Nephron (organoid): ENCODE data around the gene ZG16.
"Not testable (repeated sequence)": the region's sequence is repeated elsewhere in the genome, so short reads cannot be mapped to it uniquely, and the experiment has no call there.

Source experiments
- H3K27ac Mint-ChIP-seq, 3 experiments: 2 replicates each; pipeline ENCODE4 v1.8.0; 2020; ENCODE audit warnings: mixed read lengths in 3 of 3, mild to moderate bottlenecking in 2 of 3, moderate library complexity in 1 of 3
- H3K27me3 Mint-ChIP-seq: 2 replicates; pipeline ENCODE4 v1.8.0; 2021; ENCODE audit warnings: low read depth, mild to moderate bottlenecking, moderate library complexity, mixed read lengths
- H3K36me3 Mint-ChIP-seq: 2 replicates; pipeline ENCODE4 v1.8.0; 2020; ENCODE audit warnings: low read depth, mixed read lengths
- H3K4me1 Mint-ChIP-seq: 2 replicates; pipeline ENCODE4 v1.8.0; 2020; ENCODE audit warnings: mixed read lengths
- H3K4me3 Mint-ChIP-seq, 3 experiments: 2 replicates each; pipeline ENCODE4 v1.8.0; 2020; ENCODE audit warnings: mild to moderate bottlenecking in 3 of 3, mixed read lengths in 3 of 3, moderate library complexity in 2 of 3
- H3K9me3 Mint-ChIP-seq: 2 replicates; pipeline ENCODE4 v1.8.0; 2020; ENCODE audit warnings: mixed read lengths
- CTCF ChIP-seq, 3 experiments: fragments of 200-600 bp; sonication (generic); IDR thresholded peaks; one replicate each; pipeline ENCODE4 v1.5.0; 2021; ENCODE audit warnings: antibody characterized with exemption in 3 of 3; ENCODE audit not compliant: unreplicated experiment in 3 of 3

Gene ZG16

GRCh38 chr16:29743827-29744531 is 34.1 kb upstream of the ZG16 start:
- Mint-ChIP-seq H3K4me3 (no peak overlapping the region), H3K27me3 (no peaks in the 10 kb centered on the region), H3K9me3 (no peaks in the 10 kb centered on the region), H3K27ac (no peak overlapping the region), H3K4me1 (no peaks in the 10 kb centered on the region), H3K36me3 (no peaks in the 10 kb centered on the region)
- no peak for TF ChIP-seq CTCF (IDR thresholded peaks at IDR 0.05; ENCODE audit: unreplicated experiment in 3 of 3)

- Mint-ChIP-seq H3K27me3 (no peaks in the 10 kb centered on the region), H3K4me1 (no peaks in the 10 kb centered on the region), H3K4me3 (no peak overlapping the region), H3K36me3 (no peaks in the 10 kb centered on the region), H3K9me3 (no peaks in the 10 kb centered on the region), H3K27ac (no peak overlapping the region)
- no peak for TF ChIP-seq CTCF (IDR thresholded peaks at IDR 0.05; ENCODE audit: unreplicated experiment in 3 of 3)
Observed at GRCh38 chr16:29744541-29745101, 33.4 kb upstream of the ZG16 start.

GRCh38 chr16:29745121-29745852 is 32.8 kb upstream of the ZG16 start:
- no peak overlapping the region for H3K4me3 Mint-ChIP-seq
- H3K27me3 Mint-ChIP-seq: no peaks in the 10 kb centered on the region
- no peak overlapping the region for H3K27ac Mint-ChIP-seq
- no peaks in the 10 kb centered on the region for H3K36me3 Mint-ChIP-seq
- H3K4me1 Mint-ChIP-seq: no peaks in the 10 kb centered on the region
- H3K9me3 Mint-ChIP-seq: no peaks in the 10 kb centered on the region
- no peak for TF ChIP-seq CTCF (IDR thresholded peaks at IDR 0.05; ENCODE audit: unreplicated experiment in 3 of 3)

- no peaks in the 10 kb centered on the region for H3K9me3 Mint-ChIP-seq
- no peaks in the 10 kb centered on the region for H3K27me3 Mint-ChIP-seq
- no peak for TF ChIP-seq CTCF (IDR thresholded peaks at IDR 0.05; ENCODE audit: unreplicated experiment in 3 of 3)
- no peak within 1 kb of the TSS for H3K4me3 Mint-ChIP-seq
- H3K4me1 Mint-ChIP-seq: no peaks in the 10 kb centered on the region
- H3K36me3 Mint-ChIP-seq: no peaks in the 10 kb centered on the region
- H3K27ac Mint-ChIP-seq: no peak within 1 kb of the TSS
Observed at GRCh38 chr16:29745853-29746345, 32.2 kb upstream of the ZG16 start, which contains the start of gene C16orf54. Gene C16orf54 (minus strand): TSS chr16:29745990. CDS start chr16:29744951, 1,039 bp downstream.

GRCh38 chr16:29746518-29746917 is 31.5 kb upstream of the ZG16 start:
- H3K27ac Mint-ChIP-seq, H3K27me3 Mint-ChIP-seq, H3K4me3 Mint-ChIP-seq, H3K4me1 Mint-ChIP-seq, H3K36me3 Mint-ChIP-seq, H3K9me3 Mint-ChIP-seq: not testable (repeated sequence)

- TF ChIP-seq CTCF (IDR thresholded peaks at IDR 0.05; ENCODE audit: unreplicated experiment in 3 of 3): no peak
- Mint-ChIP-seq H3K9me3 (no peaks in the 10 kb centered on the region), H3K4me3 (no peak overlapping the region), H3K4me1 (no peaks in the 10 kb centered on the region), H3K27me3 (no peaks in the 10 kb centered on the region), H3K36me3 (no peaks in the 10 kb centered on the region), H3K27ac (no peak overlapping the region)
Observed at GRCh38 chr16:29747947-29748759, 29.9 kb upstream of the ZG16 start.

- H3K9me3 Mint-ChIP-seq, H3K27me3 Mint-ChIP-seq, H3K4me3 Mint-ChIP-seq, H3K4me1 Mint-ChIP-seq, H3K36me3 Mint-ChIP-seq, H3K27ac Mint-ChIP-seq: not testable (repeated sequence)
Observed at GRCh38 chr16:29748760-29749149, 29.3 kb upstream of the ZG16 start.
